ENCODE measurements around the gene TTLL11.

DNA sequence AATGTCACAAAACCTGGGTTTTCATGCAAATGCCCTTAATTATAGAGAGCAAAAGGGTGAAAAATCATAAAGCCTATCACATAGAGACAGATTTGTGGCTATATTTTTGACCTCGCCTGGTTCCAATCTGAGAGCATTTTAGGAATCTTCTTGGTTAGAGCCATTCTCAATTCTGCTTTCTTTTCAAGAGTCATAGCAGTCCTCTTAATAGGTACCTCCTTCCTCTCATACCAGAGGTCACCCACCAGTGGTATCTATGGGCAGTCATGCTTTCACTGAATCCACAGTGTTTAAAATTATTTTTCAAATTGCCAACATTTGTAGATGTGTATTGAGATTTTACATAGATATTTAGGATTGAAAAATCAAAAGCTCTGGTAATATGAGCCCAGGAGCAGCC is 226.2 kb downstream of the TTLL11 start:
- TF ChIP-seq, protein P1, sequence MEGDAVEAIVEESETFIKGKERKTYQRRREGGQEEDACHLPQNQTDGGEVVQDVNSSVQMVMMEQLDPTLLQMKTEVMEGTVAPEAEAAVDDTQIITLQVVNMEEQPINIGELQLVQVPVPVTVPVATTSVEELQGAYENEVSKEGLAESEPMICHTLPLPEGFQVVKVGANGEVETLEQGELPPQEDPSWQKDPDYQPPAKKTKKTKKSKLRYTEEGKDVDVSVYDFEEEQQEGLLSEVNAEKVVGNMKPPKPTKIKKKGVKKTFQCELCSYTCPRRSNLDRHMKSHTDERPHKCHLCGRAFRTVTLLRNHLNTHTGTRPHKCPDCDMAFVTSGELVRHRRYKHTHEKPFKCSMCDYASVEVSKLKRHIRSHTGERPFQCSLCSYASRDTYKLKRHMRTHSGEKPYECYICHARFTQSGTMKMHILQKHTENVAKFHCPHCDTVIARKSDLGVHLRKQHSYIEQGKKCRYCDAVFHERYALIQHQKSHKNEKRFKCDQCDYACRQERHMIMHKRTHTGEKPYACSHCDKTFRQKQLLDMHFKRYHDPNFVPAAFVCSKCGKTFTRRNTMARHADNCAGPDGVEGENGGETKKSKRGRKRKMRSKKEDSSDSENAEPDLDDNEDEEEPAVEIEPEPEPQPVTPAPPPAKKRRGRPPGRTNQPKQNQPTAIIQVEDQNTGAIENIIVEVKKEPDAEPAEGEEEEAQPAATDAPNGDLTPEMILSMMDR (IDR thresholded peaks at IDR 0.05), result no peak
- TF ChIP-seq POLR2A (IDR thresholded peaks at IDR 0.05), result no peak

All from transverse colon (tissue), 3 donors.